HG03520 (cell line): ENCODE results near the gene FAAH.
"Not testable (repeated sequence)": the region's sequence is repeated elsewhere in the genome, so short reads cannot be mapped to it uniquely, and the experiment has no call there.

Source experiments
- ATAC-seq: cut with Tn5 transposase; IDR thresholded peaks from one replicate; pipeline ENCODE4 v1.9.1; 2021; ENCODE audit warnings: mild to moderate bottlenecking, moderate library complexity; ENCODE audit not compliant: unreplicated experiment

Gene FAAH

DNA sequence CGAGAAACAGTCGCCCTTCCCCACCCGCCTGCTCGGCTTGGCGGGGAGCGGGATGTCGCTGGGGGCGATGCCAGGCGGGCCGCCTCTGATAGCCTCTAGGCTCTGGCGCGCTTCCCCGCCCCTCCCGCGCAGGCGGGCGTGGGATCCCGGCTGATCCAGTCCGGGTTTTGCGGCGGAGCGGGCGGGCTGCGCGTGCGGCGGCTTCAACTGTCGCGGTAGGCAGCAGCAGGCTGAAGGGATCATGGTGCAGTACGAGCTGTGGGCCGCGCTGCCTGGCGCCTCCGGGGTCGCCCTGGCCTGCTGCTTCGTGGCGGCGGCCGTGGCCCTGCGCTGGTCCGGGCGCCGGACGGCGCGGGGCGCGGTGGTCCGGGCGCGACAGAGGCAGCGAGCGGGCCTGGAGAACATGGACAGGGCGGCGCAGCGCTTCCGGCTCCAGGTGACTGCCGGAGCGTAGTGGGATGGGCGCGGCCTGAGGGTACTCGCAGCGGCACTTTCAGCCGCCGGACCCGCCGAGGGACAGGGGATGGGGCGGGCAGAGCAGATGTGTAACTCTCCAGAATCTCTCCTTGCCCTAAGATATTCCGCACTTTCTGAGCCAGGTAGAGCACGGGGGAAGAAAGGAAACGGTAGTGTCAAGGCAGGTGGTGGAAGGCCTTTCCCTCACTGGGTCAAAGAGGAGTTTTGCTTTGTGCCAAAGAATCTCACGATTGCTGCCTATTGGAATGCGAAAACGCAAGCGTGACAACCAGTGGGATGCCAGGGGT lies at the start of gene FAAH:
Gene FAAH, plus strand, starts transcription at position 210 of the 764 bp plus-strand sequence. Its CDS starts 32 bp downstream, at position 242.
- ATAC-seq: no peak

DNA sequence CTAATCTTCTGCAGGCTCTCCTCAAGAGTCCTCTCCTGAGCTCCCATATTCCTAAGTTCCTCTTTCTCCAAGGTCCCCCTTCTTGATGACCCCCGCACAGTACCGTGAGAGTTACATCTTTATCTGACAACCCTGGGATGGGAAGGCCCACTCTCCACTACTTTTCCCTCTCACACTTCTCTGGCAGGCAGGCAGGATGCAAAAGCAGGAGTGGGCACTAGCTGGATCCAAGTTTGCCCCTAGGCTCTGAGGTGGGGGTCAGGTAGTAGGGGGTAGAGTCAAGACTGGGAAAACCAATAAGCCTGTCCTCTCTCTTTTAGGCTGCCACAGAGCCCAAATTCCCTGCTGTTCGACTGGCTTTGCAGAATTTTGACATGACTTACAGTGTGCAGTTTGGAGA lies 49.6 kb upstream of the FAAH start:
- no peak for ATAC-seq

DNA sequence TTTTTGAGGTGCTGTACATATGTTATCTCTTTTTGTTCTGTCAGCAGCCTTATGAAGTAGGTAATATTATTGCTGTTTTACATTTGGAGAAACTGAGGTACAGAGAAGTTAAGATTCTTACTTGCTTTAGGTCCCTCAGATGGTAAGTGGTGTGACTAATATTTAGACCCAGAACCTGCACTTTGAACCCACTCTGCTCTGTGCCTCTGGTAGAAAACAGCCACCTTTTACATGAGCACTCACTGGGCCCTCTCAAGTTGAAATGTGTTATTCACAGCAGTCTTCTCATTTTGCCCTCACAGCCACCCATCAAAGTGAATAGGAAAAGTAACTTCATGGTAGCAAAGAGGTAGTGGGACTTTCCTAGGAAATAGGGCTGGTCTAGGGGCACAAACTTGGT lies 48.8 kb upstream of the FAAH start:
- ATAC-seq: no peak

DNA sequence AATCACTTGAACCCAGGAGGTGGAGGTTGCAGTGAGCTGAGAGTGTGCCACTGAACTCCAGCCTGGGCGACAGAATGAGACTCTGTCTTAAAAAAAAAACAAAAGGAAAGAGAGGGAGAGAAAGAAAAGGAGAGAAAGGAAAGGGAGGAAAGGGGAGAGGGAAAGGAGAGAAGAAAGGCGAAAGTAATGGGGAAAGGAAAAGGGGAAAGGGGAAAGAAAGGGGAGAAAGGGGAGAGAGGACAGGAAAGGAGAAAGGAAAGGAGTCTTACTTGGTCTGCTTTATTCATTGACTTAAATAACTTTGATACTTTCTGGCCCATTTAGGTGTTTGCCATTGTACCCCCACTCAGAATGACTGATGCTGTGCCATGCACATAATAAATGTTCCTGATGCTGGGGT lies 41.8 kb upstream of the FAAH start:
- ATAC-seq: no peak

DNA sequence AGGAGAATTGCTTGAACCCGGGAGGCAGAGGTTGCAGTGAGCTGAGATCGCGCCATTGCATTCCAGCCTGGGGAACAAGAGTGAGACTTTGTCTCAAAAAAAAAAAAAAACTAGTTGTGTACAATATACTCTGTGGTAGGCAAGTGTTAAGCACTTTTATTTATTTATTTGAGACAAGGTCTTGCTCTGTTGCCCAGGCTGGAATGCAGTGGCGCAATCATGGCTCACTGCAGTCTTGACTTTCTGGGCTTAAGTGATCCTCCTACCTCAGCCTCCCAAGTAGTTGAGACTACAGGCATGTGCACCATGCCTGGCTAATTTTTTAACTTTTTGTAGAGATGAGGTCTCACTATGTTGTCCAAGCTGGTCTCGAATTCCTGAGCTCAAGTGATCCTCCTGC lies 38.2 kb upstream of the FAAH start:
- not testable (repeated sequence) for ATAC-seq

DNA sequence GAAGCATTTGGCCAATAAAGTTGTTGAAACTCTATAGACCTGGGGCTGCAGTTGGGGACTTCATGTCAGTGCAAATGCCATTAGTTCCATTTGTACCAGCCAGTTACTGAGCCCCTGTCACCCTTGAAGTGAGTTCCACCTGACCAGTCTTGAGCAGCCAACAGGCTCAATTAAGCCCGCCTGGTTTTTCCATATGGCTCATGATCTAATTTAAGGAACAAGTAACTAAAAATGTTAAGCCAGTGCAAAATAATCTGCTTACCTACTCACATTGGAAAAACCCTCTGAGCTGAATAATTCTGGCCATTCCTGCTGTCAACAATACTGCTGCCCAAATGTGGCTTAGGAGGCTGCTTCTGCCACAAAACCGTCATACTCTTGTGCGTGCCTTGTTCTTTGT lies 32.0 kb upstream of the FAAH start:
- no peak for ATAC-seq

DNA sequence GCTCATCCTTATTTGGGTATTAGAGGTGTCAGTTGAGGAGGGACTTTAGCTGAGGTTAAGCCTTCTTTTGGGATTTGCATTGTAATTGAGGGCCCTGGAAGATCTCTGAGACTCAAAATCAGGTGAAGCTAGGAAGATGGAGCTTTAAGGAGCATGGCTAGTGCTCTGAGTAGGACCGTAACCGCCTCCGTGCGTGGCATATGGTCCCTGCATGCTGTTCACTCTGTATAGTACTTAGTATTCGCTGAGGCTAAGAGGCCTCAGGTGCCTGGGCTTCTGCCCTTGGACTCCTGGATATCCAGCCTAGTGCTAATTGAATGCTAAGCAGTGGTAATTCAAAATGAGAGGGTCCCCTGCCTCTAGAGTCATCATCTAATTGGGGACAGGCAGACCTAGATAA lies 31.0 kb upstream of the FAAH start:
- ATAC-seq: no peak

DNA sequence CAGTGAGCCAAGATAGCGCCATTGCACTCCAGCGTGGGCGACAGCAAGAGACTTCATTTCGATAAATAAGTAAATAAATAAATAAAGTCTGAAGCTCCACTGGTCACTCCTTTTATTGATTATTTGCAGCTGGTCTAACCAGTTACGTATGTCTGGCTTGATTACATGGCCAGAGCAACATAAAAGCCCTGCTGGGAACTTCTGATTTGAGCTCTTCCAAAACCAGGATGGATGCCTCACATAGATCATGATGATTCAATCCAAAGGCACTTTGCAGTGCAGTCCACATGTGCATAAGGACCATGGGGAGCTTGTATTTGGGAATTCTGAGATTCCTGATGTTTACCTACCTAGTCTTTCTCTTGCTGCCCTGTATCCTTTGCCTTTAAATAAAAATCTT lies 29.5 kb upstream of the FAAH start:
- ATAC-seq: no peak

DNA sequence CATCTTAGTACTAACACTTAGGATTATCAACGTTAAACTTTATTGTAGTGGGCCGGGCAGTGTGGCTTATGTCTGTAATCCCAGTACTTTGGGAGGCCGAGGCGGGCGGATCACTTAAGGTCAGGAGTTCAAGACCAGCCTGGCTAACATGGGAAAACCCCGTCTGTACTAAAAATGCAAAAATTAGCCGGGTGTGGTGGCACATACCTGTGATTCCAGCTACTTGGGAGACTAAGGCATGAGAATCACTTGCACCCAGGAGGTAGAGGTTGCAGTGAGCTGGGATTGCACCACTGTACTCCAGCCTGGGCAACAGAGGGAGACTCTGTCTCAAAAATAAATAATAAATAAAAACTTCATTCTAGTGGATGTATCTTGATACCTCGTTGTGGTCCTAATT lies 28.3 kb upstream of the FAAH start:
- not testable (repeated sequence) for ATAC-seq

DNA sequence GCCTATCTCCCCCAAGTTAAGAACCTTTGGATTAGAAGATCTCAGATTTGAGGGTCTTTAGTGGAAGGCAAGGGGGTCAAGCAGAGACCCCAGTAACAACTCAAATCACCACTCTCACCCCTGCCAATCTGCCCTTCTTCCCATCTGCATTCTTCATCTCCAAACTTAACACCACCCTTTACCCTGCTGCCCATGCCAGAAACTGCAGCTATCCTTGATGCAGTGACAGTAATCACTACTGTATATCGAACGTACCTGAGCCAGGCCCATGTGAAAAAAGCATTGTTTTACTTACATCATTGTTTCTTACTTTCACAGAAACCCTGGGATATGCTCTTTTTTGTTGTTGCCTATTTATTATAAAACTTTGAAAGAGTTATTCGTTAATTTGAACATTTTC lies 27.0 kb upstream of the FAAH start:
- ATAC-seq: no peak

DNA sequence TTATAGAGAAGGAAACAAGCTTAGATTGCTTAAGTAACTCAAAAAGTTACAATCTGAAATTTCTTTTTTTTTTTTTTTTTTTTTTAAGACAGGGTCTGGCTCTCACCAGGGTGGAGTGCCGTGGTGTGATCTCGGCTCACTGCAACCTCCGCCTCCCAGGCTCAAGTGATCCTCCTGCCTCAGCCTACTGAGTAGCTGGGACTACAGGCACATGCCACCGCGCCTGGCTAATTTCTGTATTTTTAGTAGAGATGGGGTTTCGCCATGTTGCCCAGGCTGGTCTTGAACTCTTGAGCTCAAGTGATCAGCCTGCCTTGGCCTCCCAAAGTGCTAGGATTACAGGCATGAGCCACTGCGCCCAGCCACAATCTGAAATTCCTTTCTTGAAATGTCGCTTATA lies 26.4 kb upstream of the FAAH start:
- not testable (repeated sequence) for ATAC-seq

DNA sequence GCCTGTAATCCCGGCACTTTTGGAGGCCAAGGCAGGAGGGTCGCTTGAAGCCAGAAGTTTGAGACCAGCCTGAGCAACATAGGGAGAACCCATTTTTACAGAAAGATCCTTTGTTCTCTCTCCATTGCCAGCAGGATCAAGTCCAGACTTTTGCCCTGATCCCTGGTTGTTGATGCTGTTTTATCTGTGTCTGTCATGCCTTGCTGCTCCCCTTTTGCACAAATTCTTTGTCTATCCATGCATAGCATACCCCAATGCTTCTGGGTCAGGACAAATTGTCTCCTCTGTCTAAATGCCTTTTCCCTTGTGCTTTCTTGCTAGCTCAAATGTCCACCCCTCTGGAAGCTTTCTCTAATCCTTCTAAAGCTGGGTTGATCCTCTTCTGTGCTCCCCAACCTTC lies 25.3 kb upstream of the FAAH start:
- ATAC-seq: no peak

DNA sequence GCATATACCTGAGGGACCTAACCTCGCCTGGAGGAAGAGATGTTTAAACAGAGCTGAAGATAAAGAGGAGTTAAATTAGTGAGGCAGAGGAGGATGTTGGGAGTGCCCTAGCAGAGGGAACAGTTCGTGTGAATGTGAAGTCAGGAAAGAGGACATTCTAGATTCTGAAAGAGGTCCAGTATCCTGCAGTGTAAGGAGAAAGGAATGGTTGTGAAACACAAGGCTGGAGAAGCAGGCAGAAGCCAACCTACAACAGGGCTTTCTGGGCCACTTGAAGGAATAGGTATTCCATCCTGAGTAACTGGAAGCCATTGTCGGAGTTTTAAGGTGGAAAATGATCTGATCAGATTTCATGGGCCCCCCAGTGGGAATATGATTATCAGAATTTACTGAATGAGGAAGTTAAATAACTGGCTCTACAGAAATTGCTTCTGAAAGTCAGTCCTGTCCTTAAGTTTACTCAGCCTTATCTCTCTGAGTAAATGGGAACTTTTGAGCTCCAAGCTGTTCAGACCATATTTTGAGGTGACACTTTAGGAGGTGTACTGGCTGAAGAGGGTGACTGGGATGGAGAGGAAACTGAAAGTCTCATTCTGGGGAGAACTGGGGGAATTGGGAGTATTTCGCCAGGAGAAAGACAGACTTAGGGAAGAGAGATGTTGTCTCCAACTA lies 24.4 kb upstream of the FAAH start:
- no peak for ATAC-seq

DNA sequence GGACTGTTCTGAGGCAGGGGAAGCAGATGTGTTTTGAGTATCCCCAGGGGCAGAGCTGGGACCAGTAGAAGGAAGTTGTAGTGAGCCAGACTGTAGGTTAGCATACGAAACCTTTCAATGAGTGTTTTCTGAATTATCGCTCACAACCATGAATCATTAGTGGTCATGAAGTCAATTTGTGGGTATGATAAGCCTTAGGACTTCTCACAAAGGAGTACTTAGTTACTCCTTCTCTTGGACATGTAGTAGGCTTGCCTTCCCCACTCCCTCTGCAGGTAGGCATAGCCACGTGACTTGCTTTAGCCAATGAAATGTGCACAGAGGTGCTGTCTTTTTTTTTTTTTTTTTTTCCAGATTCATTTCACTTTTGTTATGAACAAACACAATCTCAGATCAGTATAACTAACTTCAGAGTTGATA lies 23.9 kb upstream of the FAAH start:
- no peak for ATAC-seq

DNA sequence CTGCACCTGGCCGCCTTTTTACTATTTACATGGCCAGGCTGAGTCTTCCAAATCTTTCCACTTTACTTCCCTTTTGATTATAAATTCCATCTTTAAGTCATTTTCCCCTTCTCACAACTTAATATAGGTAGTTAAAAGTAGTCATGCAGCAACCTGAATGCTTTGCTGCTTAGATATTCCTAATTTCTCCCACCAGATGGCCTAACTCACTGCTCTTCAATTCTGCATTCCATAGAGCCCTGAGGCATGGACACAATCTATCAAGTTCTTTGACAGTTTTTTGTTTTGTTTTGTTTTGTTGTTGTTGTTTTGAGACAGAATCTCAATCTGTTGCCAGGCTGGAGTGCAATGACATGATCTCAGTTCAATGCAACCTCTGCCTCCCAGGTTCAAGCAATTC lies 21.7 kb upstream of the FAAH start:
- no peak for ATAC-seq

DNA sequence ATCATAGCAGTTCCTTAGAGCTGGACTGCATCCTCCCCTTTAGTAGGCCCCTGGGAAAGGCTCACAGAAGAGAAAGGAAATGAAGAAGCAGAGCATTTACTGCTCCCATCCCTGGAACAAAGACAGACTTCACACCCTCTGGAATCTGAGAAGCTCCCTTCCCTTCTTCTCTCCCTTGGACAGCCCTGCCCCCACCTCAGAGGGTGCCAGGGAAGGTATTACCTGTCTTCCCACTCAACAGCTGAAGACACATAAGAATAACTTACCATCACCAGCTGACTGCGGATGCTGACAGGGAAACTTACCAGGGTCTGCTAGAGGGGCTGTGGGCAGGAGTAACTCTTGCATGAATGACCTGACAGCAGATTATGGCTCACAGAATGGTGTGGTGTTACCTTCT lies 14.1 kb upstream of the FAAH start:
- ATAC-seq: no peak

DNA sequence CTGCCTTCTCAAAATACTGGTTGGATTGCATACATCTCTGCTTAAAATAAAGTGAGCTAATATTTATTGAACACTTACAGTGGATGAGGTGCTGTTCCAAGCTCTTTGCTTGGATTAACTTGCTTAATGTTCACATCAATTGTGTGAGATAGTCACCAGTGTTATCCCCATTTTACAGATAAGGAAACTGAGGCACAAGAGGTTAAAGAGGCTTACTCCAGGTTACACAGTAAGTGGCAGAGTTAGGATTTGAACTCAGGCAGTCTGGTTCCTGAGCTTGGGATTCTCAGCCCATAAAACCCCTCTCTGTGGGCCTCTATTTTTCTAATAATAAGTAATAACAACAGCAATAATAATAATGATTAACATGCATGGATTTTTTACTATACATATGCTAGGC lies 13.6 kb upstream of the FAAH start:
- ATAC-seq: no peak

DNA sequence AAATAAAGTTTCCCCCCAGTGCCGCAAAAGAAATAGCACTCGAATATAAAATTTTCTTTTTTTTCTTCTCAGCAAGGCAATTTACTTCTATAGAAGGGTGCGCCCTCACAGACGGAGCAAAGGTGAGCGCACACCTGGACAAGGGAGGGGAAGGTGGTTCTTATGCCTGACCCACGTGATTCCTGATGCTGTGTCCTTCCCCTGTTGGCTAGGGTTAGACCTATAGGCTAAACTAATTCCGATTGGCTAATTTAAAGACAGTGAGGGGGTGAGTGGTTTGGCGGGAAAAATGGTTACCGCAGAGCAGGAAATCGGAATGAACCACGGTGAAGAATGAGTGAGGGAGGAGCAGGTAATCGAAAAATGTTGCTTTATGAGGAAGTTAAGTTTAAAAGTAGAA lies 607 bp upstream of the FAAH start:
- ATAC-seq: no peak

DNA sequence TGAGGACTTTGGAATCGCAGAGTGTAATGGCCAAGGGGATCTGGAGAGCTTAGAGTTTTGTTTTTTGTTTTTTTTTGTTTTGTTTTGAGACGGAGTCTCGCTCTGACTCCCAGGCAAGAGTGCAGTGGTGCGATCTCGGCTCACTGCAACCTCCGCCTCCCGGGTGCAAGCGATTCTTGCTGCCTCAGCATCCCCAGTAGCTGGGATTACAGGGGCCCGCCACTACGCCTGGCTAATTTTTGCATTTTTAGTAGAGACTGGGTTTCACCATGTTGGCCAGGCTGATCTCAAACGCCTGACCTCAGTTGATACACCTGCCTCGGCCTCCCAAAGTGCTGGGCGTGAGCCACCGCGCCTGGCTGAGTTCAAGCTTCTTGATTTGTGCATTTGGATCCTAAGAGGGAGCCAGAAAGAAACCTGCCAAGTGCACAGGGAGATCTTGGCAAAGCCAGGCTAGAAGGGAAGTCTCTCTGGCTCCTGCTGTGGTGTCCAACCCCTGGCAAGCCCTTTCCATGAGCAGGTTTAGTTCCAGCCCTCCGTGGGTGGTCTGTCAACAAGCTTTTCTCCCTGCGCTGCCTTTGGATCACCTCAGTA lies 852 bp downstream of the FAAH start:
- no peak for ATAC-seq

DNA sequence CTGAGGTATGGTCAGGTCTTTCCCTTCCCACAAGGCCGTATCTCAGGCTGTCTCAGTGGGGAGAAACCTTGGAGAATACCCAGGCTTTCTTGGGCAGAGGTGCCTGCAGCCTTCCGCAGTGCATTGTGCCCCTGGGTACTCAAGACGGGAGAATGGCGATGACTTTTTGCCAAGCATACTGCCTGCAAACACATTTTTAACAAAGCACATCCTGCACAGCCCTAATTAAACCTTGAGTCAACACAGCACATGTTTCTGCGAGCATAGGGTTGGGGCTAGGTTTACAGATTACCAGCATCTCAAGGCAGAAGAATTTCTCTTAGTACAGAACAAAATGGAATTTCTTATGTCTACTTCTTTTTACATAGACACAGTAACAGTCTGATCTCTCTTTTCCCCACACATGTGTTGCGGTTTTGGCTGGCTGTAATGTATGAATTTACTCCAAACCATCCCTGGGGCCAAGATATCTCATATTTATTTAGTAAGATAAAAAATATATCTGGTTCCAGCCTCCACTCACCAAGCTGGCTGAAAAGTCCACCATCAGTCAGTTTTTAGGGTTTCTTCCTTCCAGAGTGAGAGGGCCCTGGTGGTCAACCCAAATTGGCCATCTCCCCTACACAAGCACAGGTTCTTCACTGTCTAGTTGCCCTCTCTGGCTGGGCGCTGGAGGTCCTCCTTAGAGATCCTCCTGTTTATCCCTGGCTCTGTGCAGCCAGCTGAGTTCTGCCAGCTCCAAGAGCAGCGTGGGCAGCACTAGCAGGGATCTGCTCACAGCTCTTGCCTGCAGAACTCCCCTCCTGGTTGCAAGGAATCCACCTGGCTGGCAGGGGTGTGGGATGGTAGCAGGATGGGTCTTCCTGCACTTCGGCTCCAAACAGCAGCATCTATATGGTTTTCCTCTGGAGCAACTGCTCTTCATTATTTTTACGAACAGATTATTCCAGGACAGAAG lies 2.6 kb downstream of the FAAH start:
- ATAC-seq: no peak

DNA sequence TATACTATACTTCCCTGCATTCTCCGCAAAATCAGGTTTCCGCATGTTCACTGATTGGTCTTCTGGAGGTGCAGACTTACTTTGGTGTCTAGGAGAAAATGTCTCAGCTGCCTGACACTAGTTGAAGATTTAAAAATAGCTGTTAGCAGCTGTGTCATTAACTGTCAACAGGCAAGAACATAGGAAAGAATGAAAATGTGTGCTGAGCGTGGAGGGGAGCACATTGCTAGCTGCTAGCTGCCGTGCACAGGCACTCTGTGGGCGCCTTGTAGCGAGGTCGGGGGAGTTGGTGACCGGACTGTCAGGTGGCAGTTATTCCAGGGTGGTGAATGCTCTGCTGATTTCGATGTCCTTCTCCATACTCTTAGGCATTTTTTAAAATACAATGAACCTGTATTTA lies 5.2 kb downstream of the FAAH start:
- ATAC-seq: no peak
